Thoracic aorta (tissue), 2 donors: Measurements from ENCODE around the gene GHITM. TPM values are rescaled to one million over a fixed set of nuclear protein-coding genes. Genes with fewer than 3 reads are reported as not detected.
"Not testable (repeated sequence)": the region's sequence is repeated elsewhere in the genome, so short reads cannot be mapped to it uniquely, and the experiment has no call there.

ENCODE experiments used
- ATAC-seq: fragments of 150-250 bp; one replicate; pipeline ENCODE4 v1.8.0; 2017; ENCODE audit warnings: low read depth; ENCODE audit not compliant: insufficient number of reproducible peaks, low FRiP score
- DNase-seq: peaks from one replicate; pipeline ENCODE4 v3.0.0-alpha.2; 2020; ENCODE audit warnings: low spot score
- H3K27ac ChIP-seq, 2 donors: fragments of 200-600 bp; sonication (generic); 1 replicate in 1 of 2; 2 replicates in 1 of 2; pipeline ENCODE4 v1.5.1; 2016; ENCODE audit warnings: mild to moderate bottlenecking in 2 of 2, moderate library complexity in 2 of 2
- H3K27me3 ChIP-seq: fragments of 200-600 bp; sonication (generic); replicated peaks from 2 replicates; pipeline ENCODE4 v1.6.0; 2016; ENCODE audit warnings: mild to moderate bottlenecking; ENCODE audit not compliant: insufficient read depth
- H3K36me3 ChIP-seq: fragments of 200-600 bp; sonication (generic); one replicate; pipeline ENCODE4 v1.5.1; 2016
- H3K4me1 ChIP-seq, 2 donors: fragments of 200-600 bp; sonication (generic); 1 replicate in 1 of 2; 2 replicates in 1 of 2; pipeline versions ENCODE4 v1.5.1 to v1.6.0; 2016; ENCODE audit warnings: low read depth in 2 of 2, mild to moderate bottlenecking in 1 of 2; ENCODE audit not compliant: control insufficient read depth in 1 of 2
- H3K4me3 ChIP-seq: fragments of 200-600 bp; sonication (generic); 2 replicates; pipeline ENCODE4 v1.5.1; 2016; ENCODE audit warnings: mild to moderate bottlenecking
- H3K9me3 ChIP-seq: fragments of 200-600 bp; sonication (generic); 2 replicates; pipeline ENCODE4 v1.5.1; 2016
- CTCF ChIP-seq: fragments of 200-600 bp; sonication (generic); IDR thresholded peaks from one replicate; pipeline ENCODE4 v1.5.1; 2019; ENCODE audit warnings: antibody characterized with exemption
- total RNA-seq, 2 donors: library from RNA; depleted of rRNA; stranded (reverse); fragments of >200 nt; gene quantifications; one replicate each; pipeline versions ENCODE4 v1.1.0 to v1.2.3, GENCODE V29; 2016

Gene GHITM
- total RNA-seq, 2 donors from 2014 or later: 114 to 116 TPM

- Histone ChIP-seq H3K36me3 (no peaks in the 10 kb centered on the region), H3K4me3 (no peak overlapping the region), H3K27me3 (no peaks in the 10 kb centered on the region), H3K27ac (no peak overlapping the region), H3K9me3 (no peaks in the 10 kb centered on the region), H3K4me1 (no peaks in the 10 kb centered on the region)
- no peak for TF ChIP-seq CTCF
- no peak for DNase-seq
- ATAC-seq: no peak
Measured at GRCh38 chr10:84178160-84178609, 38.9 kb downstream of the GHITM start.

GRCh38 chr10:84179059-84179710 lies 39.9 kb downstream of the GHITM start:
- TF ChIP-seq CTCF: no peak
- Histone ChIP-seq H3K27ac (no peak overlapping the region), H3K4me1 (no peaks in the 10 kb centered on the region), H3K9me3 (no peaks in the 10 kb centered on the region), H3K27me3 (no peaks in the 10 kb centered on the region), H3K4me3 (no peak overlapping the region), H3K36me3 (no peaks in the 10 kb centered on the region)
- no peak for ATAC-seq
- no peak for DNase-seq

- H3K4me3 ChIP-seq, ATAC-seq, H3K27me3 ChIP-seq, H3K4me1 ChIP-seq, H3K9me3 ChIP-seq, DNase-seq, H3K36me3 ChIP-seq, H3K27ac ChIP-seq: not testable (repeated sequence)
Measured at GRCh38 chr10:84180386-84180785, 41.1 kb downstream of the GHITM start.

GRCh38 chr10:84181631-84182030 lies 42.3 kb downstream of the GHITM start:
- Histone ChIP-seq H3K36me3 (no peaks in the 10 kb centered on the region), H3K4me1 (no peaks in the 10 kb centered on the region), H3K4me3 (no peak overlapping the region), H3K27ac (no peak overlapping the region), H3K9me3 (no peaks in the 10 kb centered on the region), H3K27me3 (no peaks in the 10 kb centered on the region)
- ATAC-seq (no peak), DNase-seq (no peak)
- TF ChIP-seq CTCF: no peak

GRCh38 chr10:84184517-84184916 lies 45.2 kb downstream of the GHITM start:
- no peaks in the 10 kb centered on the region for H3K4me1 ChIP-seq
- no peak for TF ChIP-seq CTCF
- no peaks in the 10 kb centered on the region for H3K27me3 ChIP-seq
- no peak overlapping the region for H3K27ac ChIP-seq
- H3K36me3 ChIP-seq: no peaks in the 10 kb centered on the region
- no peak overlapping the region for H3K4me3 ChIP-seq
- no peak for DNase-seq
- no peak for ATAC-seq
- no peaks in the 10 kb centered on the region for H3K9me3 ChIP-seq
